GM12874 (cell line): ENCODE measurements around the gene NTSR1.

Source experiments
- CTCF ChIP-seq: IDR thresholded peaks from 2 replicates; pipeline ENCODE4 v1.5.1; 2011; ENCODE audit warnings: low read depth, mild to moderate bottlenecking, control low read depth, low read length, moderate library complexity; ENCODE audit not compliant: insufficient read depth

The NTSR1 gene

GRCh38 chr20:62745952-62746288 lies 37.3 kb downstream of the NTSR1 start:
- no peak for TF ChIP-seq CTCF

- TF ChIP-seq CTCF, result no peak
Measured at GRCh38 chr20:62748311-62748710, 39.7 kb downstream of the NTSR1 start.

GRCh38 chr20:62749851-62750445 lies 41.3 kb downstream of the NTSR1 start:
- no peak for TF ChIP-seq CTCF

- TF ChIP-seq CTCF, result no peak
Measured at GRCh38 chr20:62751551-62752150, 43.0 kb downstream of the NTSR1 start.

GRCh38 chr20:62752181-62752670 lies 43.6 kb downstream of the NTSR1 start:
- TF ChIP-seq CTCF, result no peak

- TF ChIP-seq CTCF, result no peak
Measured at GRCh38 chr20:62752671-62753501, 44.2 kb downstream of the NTSR1 start.

GRCh38 chr20:62753626-62754025 lies 45.0 kb downstream of the NTSR1 start:
- TF ChIP-seq CTCF, result no peak
